ENCODE data around the gene SRP68. TPM values are rescaled to one million over a fixed set of nuclear protein-coding genes. Genes with fewer than 3 reads are reported as not detected.

Gene SRP68
- total and polyA plus RNA-seq, 2 of the 8 experiments (the other 6 are each of a cell fraction or from before 2014, with no cell fraction given), result 57.7 to 83.5 TPM

- no peak for TF ChIP-seq MAFK (IDR thresholded peaks at IDR 0.05; ENCODE audit: low read depth, low read length)
- TF ChIP-seq RBBP5 (IDR thresholded peaks at IDR 0.05; ENCODE audit: borderline replicate concordance, low read depth, low read length), result no peak
- TF ChIP-seq SIX5 (IDR thresholded peaks at IDR 0.05; ENCODE audit: low read depth, low read length), result no peak
- TF ChIP-seq TBP (IDR thresholded peaks at IDR 0.05; ENCODE audit: low read depth, low read length), result no peak
These were observed 11.3 kb upstream of the SRP68 start (continued) for GRCh38 chr17:76083536-76084182.

All from H1 (cell line).